Heart left ventricle (tissue), 13 donors: Measurements from ENCODE around the gene RTTN.

Source experiments
- CTCF ChIP-seq, 12 donors: fragments of 200-600 bp; sonication (generic) in 4 of 12; IDR thresholded peaks; one replicate each; pipeline versions ENCODE4 v1.5.0 to v1.8.0; 2018 to 2022; ENCODE audit warnings: antibody characterized with exemption in 12 of 12, mild to moderate bottlenecking in 5 of 12
- POLR2A ChIP-seq, 2 donors: fragments of 450-650 bp; IDR thresholded peaks; one replicate each; pipeline ENCODE4 v1.6.1; 2017; ENCODE audit warnings: antibody characterized with exemption in 2 of 2, mild to moderate bottlenecking in 2 of 2, moderate library complexity in 2 of 2
- donor health status: ischemic (EF 13 %, LVEDD 7.1; RV severe dilation, severe dysfunction).
- donor health status: DM: no; HTN: yes; CAD: no.
- donor health status: DM: no; HTN: no; CAD: no.
- donor health status: ischemic (EF 25% LVEDD 6.9; RV normal size, moderate dysfunction).
- donor health status: ischemic (EF 25% LVEDD 5.7; RV mildly dilated, moderate dysfunction).
- donor health status: ischemic (EF 35%, LVEDD 5.7; RV mildly dilated, moderate dysfunction).
- donor health status: nonischemic (EF 11% LVEDD 7.7; RV severe dilation, severe dysfunction).
- donor health status: DM: yes; HTN: yes; CAD: no.
- donor health status: PGD.
- donor health status: ischemic (EF 29% LVEDD 5.4; RV normal size, mild dysfunction).
- donor health status: nonischemic (EF 23%, LVEDD 6.1; RV moderate dilation, normal function).

- no peak for TF ChIP-seq CTCF (IDR thresholded peaks at IDR 0.05)
- TF ChIP-seq POLR2A (IDR thresholded peaks at IDR 0.05), result no peak
Observed at GRCh38 chr18:70219688-70220087, 14.2 kb upstream of the RTTN start.
